Stimulated activated CD8-positive, alpha-beta memory T cell treated with anti-CD3 and anti-CD28 coated beads, Interleukin-4, amount 100 ng/mL, for 48 hours (primary cell): ENCODE measurements around the gene TBC1D10A.

Source experiments
- DNase-seq: peaks from one replicate; pipeline ENCODE4 v3.0.0-alpha.2; 2020

The TBC1D10A gene

DNA sequence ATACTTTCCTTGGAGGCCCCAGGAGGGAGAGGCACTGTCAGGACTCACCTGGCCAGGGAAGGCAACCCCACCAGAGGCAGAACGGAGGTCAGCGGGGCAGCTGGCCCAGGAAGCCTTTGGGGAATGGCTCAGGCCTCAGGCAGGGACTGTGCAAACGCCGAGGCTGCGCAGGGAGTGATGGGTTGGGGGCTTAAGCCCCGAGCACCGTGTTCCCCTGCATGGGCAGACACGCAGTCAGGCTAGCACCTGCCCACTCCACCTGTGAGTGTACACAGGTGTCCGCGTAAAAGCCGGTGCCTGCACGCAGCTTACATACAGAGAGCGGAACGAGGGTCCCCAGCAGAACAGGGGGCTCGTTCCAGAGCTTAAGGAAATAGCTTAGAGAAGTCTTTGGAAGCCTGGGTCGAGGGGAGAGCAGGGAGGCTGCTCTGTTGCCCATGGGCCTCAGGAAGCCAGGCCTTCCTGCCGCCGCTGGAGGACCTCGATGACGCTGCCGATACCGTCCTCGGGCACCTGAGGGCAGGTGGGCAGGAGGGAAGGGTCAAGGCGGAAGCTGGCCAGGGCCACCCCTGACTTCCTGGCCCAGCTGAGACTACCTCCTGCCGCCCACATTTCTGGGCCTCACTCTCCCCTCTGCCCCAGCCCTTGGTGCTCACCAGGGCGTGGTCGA is 41.4 kb downstream of the TBC1D10A start:
- DNase-seq = no peak

- no peak for DNase-seq
These were observed 42.1 kb downstream of the TBC1D10A start for GRCh38 chr22:30284666-30285065.

GRCh38 chr22:30284172-30284571 is 42.6 kb downstream of the TBC1D10A start:
- no peak for DNase-seq

- DNase-seq = no peak
These were observed 43.4 kb downstream of the TBC1D10A start for GRCh38 chr22:30283342-30283741.

- DNase-seq = no peak
These were observed 44.1 kb downstream of the TBC1D10A start for GRCh38 chr22:30282616-30283046.

GRCh38 chr22:30280505-30280904 is 46.2 kb downstream of the TBC1D10A start:
- DNase-seq = no peak

DNA sequence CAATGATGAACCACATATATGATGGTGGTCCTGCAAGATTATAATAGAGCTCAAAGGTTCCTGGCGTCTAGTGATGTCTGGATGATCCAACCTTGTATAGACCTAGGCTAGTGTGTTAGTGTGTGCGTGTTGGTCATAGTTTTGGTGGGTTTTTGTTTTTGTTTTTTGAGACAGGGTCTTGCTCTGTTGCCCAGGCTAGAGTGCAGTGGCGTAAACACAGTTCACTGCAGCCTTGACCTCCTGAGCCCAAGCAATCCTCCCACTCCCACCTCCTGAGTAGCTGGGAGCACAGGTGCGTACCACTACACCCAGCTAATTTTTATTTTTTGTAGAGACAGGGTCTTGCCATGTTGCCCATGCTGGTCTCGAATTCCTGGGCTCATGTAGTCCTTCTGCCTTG is 46.8 kb downstream of the TBC1D10A start:
- DNase-seq = no peak

DNA sequence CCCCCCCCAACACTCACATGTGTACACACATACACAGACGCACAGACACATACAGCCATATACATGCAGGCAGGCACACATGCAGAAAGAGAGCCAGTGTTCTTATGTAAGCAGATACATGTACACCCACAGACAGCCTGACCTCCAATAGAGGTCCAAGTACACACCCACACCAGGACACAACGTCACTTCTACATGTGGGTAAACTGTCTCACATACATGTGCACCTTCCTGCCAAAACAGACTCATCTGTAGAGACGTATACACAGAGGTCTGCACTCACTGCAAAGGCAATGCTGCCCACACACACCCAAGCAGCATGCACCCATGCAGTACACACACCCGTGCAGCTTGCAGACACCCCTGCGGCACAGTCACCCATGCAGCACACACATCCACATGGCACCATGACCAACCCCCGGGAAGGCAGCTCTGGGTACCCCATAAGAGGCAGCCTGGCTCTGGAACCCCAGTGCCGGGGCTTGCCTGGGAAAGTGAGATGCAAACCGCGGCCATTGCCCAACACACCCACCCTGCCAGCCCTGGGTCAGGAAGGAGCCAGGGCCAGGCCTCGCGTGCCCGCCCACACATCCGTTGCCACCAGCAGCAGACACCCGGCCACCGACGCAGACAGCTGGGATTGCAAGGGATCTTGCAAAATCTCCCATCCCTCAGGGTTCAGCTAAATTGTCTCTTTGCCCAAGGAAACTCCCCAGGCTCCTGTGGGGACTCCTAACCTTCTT is 47.5 kb downstream of the TBC1D10A start:
- DNase-seq = no peak

- DNase-seq = no peak
These were observed 49.0 kb downstream of the TBC1D10A start for GRCh38 chr22:30277547-30278344.

- no peak for DNase-seq
These were observed 50.7 kb downstream of the TBC1D10A start for GRCh38 chr22:30276039-30276438.

- DNase-seq = peak; percentile 40
These were observed 51.1 kb downstream of the TBC1D10A start for GRCh38 chr22:30275625-30276024.

- no peak for DNase-seq
These were observed 52.3 kb downstream of the TBC1D10A start for GRCh38 chr22:30274437-30274812.

DNA sequence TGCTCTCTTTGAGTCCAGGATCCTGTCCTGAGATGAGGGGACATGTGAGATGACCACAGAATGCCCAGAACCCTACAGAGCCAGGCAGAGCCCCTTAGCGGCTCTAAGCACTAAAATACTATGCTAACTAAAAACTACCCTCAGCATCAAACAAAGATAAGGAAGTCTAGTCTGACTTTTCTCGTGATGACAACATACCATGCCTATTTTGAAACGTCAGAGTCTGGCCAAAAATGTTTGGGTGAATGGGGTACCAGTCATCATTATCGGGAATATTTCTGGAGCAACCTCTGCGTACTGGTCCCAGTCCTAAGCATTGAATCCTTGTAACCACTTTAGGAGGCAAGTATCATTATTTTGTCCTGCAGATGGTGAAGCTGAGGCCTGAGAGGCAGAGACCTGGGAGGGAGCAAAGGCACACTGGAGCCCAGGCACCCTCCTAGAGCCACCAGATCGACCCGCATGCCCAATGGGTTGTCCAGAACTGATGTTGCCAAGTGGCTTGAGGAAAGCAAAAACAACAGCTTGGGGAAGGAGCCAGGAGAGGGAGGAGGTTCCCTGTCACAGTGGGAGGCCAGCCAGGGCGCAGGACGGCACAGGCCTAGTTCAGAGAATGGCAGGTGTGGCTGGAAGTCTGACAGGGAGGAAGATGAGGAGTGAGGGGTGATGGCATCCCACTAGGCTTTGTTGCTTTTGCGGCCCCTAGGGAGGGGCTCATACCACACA is 52.9 kb downstream of the TBC1D10A start:
- no peak for DNase-seq

DNA sequence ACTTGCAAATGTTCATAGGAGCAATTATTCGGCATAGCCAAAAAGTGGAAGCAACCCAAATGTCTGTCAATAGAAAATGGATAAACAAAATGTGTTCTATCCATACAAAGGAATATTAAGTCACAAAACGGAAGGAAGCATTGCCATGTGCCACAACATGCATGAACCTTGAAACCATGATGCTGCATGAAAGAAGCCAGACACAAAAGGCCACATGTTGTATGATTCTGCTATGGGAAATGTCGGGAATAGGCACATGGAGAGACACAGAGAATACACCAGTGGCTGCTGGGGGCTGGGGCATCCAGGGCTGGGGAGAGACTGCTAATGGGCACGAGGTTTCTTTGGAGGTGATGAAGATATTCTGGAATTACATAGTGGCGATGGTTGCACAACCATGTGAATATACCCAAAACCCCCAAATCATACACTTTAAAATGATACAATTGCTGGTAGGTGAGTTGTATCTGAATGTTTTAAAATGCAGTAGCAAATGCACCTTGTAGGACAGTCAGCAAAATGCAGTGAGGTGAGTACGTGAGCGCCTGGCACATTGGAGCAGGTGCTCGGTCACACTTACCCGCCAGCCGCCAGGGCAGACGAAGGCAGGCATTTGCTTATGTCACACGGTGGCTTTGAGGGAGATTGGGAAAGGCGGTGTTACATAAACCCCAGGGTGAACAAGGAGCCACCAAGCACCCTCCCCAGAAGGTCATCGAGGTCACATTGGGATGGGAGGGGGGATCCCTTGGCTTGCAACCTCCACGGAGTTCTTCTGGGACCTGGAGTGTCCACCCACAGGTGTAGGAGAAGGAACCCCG is 53.8 kb downstream of the TBC1D10A start:
- DNase-seq = no peak

DNA sequence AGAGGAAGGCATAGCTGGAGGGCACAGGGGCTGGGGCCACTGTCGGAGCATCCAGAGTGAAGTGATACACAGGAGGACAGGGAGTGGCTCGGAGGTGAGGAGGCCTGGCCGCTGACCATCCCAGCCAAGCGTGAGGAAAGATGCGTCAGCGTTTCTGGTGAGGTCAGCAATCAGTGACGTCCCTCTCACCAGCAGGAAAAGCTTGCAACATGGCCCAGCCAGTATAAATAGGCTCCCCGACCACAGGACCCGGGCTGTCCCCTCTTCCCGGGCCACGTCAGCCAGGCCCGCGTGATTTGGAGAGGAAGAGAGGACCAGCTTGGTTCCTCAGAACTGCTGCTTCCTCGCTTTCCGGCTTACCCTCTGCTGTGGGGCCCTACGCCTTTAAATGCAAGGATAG is 55.9 kb downstream of the TBC1D10A start:
- no peak for DNase-seq

DNA sequence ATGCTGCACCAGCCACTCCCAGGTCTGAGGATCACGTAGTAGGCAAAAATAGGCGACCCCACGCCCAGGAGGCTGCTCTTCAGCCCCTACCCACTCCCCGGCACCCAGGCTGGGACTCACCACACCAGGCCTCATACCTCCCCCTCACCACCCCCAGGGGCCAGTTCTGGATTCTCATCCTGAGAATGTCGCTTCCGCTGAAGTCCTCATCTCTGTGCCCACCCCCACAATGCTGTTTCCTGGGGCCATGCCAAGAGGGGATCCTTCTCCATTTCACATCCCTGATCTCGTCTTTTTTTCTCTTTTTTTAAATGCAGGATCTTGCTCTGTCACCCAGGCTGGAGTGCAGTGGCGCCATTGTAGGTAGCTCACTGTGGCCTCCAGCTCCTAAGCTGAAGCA is 58.4 kb downstream of the TBC1D10A start:
- no peak for DNase-seq

DNA sequence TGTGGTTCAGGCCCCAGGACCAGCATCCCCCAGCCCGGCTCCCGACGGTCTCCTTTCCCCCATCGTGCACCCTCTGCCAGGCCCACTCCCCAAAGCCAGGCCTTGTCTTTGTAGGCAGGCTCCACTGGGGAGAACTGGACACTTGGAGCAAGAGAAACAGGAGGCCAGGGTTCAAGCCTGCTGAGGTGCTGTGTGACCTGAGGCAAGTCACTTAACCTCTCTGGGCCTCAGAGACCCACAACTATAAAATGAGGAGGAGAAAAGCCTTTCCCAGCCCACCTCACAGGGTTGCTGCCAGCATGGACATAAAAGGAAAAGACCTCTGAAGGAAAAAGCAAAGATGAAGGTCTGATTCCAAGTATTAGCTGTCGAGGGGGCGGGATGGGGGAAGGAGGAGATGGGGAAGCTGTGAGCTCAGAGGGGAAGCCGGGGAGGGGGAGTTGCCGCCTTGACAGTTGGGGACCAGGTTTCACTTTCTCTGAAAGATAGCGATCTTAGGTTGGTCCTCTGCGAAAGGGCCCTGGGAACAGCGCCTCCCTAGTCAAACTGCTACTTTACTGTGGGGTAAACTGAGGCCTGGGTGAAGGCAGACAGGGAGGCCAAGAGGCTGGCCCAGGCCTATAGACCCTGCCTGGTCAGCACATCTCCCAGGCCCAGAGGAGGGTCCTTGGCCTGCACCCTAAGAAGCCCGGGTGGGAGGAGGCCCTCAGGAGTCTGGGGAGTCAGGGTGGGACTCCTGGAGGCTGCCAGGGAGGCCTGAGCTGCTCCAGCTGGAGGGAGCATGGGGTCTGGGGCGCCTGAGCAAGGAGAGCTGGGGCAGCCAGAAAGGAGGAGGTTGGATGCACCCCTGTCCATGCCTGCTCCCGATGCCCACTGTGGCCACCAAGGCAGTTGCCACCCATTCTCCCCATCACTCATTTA is 59.1 kb downstream of the TBC1D10A start:
- DNase-seq = peak; percentile 70

DNA sequence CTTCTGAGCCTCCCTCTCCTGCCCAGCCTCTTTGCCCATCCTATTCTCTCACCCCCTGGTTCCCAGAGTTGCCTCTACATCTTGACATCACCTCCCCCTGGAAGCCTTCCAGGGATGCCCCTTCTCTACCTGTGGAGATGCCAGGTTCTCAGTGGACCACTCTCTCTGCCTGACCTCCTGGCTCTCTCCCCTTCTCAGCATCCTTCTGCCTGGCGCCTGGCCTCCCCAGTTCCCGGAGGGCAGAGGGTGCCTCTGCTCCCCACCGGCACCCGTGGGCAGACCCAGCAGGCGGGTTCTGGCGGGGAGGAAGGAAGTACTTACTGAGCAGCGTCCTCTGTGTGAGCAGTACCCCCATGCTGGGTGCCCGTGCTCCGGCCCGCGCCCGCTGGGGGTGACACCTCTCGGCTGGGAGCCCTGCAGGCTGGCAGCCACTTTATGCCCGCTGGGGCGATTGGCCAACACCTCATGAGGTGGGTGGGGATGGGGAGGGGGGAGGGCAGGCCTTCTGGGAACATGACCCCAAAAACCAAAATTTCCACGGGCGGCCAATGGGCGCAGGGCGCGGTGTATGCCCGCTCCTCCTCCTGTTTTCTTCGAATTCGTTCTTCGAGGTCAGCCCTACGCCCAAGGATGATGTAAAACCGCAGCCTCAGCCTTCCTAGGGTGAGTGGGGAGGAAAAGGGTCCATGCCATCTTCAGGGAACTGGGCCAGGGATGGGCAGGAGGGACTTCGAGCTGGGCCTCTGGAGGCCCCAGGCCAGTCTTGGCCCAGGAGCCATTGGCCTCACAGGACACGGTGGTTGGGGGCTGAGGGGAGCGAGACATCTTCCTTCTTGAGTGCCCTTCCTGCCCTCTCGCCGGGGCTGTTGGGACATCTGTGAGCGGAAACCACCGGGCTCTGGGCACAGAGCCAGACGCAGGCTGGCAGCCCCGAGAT is 60.0 kb downstream of the TBC1D10A start, which contains the start of gene OSM:
Gene OSM, minus strand, starts transcription at position 407 of the 937 bp plus-strand sequence. Its CDS starts 52 bp downstream, at position 355.
- peak; percentile 88 for DNase-seq

DNA sequence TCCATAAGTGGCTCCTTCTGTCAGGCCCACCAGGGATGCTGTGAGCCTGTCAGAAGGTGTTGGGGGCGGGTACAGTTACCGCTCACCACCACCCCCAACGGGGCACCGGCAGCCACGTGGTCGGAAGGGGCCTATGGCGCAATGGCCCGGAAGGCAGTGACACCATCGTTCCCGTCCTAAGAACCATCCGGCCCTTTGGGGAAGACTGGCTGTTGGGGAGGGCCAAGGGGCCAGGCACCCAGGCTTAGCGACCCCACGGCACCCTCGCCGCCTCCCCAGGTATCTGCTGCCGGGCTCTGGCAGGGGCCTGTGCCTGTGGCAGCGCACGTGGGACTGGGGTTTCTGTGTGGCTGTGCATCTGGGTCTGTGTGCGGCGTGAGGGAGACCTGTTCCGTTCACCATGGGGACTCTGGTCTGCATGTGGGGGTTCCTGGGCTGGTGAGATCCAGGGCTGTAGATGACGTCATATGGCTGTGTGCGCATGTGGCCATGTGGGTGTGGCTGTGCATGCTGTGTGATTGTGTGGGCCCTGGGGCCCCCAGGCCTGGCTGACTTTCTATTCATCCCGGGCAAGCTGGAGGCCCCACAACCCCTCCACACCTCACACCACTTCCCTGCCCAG is 60.8 kb downstream of the TBC1D10A start:
- DNase-seq = peak; percentile 90
